Gastroesophageal sphincter (tissue), 4 donors: Measurements from ENCODE around the gene GORAB. TPM values are rescaled to one million over a fixed set of nuclear protein-coding genes. Genes with fewer than 3 reads are reported as not detected.

Source experiments
- ATAC-seq: fragments of 150-250 bp; one replicate; pipeline ENCODE4 v1.9.1; 2016; ENCODE audit warnings: mild to moderate bottlenecking, moderate library complexity
- H3K27ac ChIP-seq, 4 donors: fragments of 200-600 bp; sonication (generic) in 3 of 4; 1 replicate in 3 of 4; 2 replicates in 1 of 4; pipeline ENCODE4 v1.5.1; 2016 to 2019
- H3K27me3 ChIP-seq: fragments of 200-600 bp; sonication (generic); one replicate; pipeline ENCODE4 v1.5.1; 2019
- H3K36me3 ChIP-seq, 2 donors: fragments of 200-600 bp; sonication (generic); one replicate each; pipeline ENCODE4 v1.5.1; 2019; ENCODE audit warnings: control low read depth in 1 of 2
- H3K4me1 ChIP-seq, 3 donors: fragments of 200-600 bp; sonication (generic); 1 replicate in 2 of 3; 2 replicates in 1 of 3; pipeline ENCODE4 v1.5.1; 2016 to 2019; ENCODE audit warnings: control low read depth in 2 of 3
- H3K4me3 ChIP-seq, 2 donors: fragments of 200-600 bp; sonication (generic); one replicate each; pipeline ENCODE4 v1.5.1; 2019; ENCODE audit warnings: mild to moderate bottlenecking in 1 of 2, moderate library complexity in 1 of 2
- H3K9me3 ChIP-seq, 3 donors: fragments of 200-600 bp; sonication (generic); one replicate each; pipeline ENCODE4 v1.5.1; 2017 to 2019; ENCODE audit warnings: control low read depth in 2 of 3
- EP300 ChIP-seq: sonication (generic); formaldehyde crosslinking; IDR thresholded peaks from one replicate; pipeline ENCODE4 v1.6.1; 2017; ENCODE audit warnings: antibody characterized with exemption, mild to moderate bottlenecking
- POLR2A ChIP-seq, 2 donors: fragments of 450-650 bp; IDR thresholded peaks; one replicate each; pipeline ENCODE4 v1.6.1; 2017; ENCODE audit warnings: antibody characterized with exemption in 2 of 2, mild to moderate bottlenecking in 2 of 2, moderate library complexity in 1 of 2
- POLR2AphosphoS5 ChIP-seq: sonication (generic); formaldehyde crosslinking; IDR thresholded peaks from one replicate; pipeline ENCODE4 v1.6.1; 2017; ENCODE audit warnings: antibody characterized with exemption
- WGBS, 2 donors: methylation state at CpG; one replicate each; pipeline ENCODE4 v1.1.5; 2018; ENCODE audit warnings: low coverage in 1 of 2; 5-methylcytosine and 5-hydroxymethylcytosine counted together
- total RNA-seq, 4 donors: library from RNA; depleted of rRNA; stranded (reverse); fragments of >200 nt; gene quantifications; one replicate each; pipeline ENCODE4 v1.1.0, GENCODE V29; 2016
- TF ChIP-seq, protein P1 (sequence below), 4 experiments: fragments of 200-600 bp in 2 of 4; fragments of 450-650 bp in 2 of 4; sonication (generic) in 1 of 4; IDR thresholded peaks; one replicate each; pipeline ENCODE4 v1.5.1; 2017 to 2019; ENCODE audit warnings: antibody characterized with exemption in 4 of 4, mild to moderate bottlenecking in 2 of 4, moderate library complexity in 2 of 4

The GORAB gene
- total RNA-seq, 4 donors from 2014 or later: 5.9 to 18.0 (median 8.8) TPM

DNA sequence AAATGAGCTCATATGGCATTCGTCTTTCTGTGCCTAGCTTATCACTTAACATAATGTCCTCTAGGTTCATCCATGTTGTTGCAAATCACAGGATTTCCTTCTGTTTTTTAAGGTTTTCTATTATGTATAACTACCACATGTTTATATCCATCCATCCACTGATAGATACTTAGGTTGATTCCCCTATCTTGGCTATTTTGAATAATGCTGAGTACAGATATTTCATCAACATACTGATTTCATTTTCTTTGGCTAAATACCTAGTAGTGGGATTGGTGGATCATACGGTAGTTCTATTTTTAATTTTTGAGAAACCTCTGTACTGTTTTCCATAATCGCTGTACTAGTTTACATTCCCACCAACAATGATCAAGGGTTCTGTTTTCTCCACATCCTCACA, 45.0 kb downstream of the GORAB start:
- Histone ChIP-seq H3K9me3 (peaks cover 0 to 2% (median 0%) of the 10 kb centered on the region in 3 donors), H3K27ac (no peak overlapping the region), H3K4me1 (no peaks in the 10 kb centered on the region), H3K36me3 (no peaks in the 10 kb centered on the region), H3K4me3 (no peak overlapping the region), H3K27me3 (no peaks in the 10 kb centered on the region)
- 83 to 85% methylated on average over 1 to 3 of the region's 3 CpGs for WGBS, 2 donors
- no peak for ATAC-seq
- TF ChIP-seq POLR2A (IDR thresholded peaks at IDR 0.05) (no peak), POLR2AphosphoS5 (no peak), EP300 (no peak)
- TF ChIP-seq, protein P1, sequence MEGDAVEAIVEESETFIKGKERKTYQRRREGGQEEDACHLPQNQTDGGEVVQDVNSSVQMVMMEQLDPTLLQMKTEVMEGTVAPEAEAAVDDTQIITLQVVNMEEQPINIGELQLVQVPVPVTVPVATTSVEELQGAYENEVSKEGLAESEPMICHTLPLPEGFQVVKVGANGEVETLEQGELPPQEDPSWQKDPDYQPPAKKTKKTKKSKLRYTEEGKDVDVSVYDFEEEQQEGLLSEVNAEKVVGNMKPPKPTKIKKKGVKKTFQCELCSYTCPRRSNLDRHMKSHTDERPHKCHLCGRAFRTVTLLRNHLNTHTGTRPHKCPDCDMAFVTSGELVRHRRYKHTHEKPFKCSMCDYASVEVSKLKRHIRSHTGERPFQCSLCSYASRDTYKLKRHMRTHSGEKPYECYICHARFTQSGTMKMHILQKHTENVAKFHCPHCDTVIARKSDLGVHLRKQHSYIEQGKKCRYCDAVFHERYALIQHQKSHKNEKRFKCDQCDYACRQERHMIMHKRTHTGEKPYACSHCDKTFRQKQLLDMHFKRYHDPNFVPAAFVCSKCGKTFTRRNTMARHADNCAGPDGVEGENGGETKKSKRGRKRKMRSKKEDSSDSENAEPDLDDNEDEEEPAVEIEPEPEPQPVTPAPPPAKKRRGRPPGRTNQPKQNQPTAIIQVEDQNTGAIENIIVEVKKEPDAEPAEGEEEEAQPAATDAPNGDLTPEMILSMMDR (IDR thresholded peaks at IDR 0.05): no peak

DNA sequence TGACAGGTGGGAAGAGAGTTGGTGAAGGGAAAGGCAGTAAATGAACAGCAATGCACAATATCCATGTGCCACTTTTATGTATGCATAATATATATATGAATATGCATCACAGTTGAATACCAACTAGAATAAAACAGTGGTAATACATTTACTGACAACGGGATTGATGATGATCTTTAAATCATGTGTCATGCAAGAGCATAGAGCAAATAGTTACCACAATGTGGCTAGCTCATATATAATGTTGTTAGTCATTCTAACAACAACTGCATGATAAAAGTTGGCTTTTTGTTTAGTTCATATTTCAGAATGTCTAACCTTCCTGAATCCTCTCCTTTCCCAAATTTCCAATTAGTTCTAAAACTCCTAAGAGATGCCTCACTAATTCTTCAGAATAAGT, 46.4 kb downstream of the GORAB start:
- Histone ChIP-seq H3K27me3 (no peaks in the 10 kb centered on the region), H3K4me3 (no peak overlapping the region), H3K9me3 (no peaks in the 10 kb centered on the region), H3K4me1 (no peaks in the 10 kb centered on the region), H3K36me3 (no peaks in the 10 kb centered on the region), H3K27ac (no peak overlapping the region)
- TF ChIP-seq, protein P1 (IDR thresholded peaks at IDR 0.05): no peak
- TF ChIP-seq EP300 (no peak), POLR2AphosphoS5 (no peak), POLR2A (IDR thresholded peaks at IDR 0.05) (no peak)
- ATAC-seq: no peak
- WGBS, 2 donors: 74 to 100% methylated on average over 1 of the region's 1 CpG

DNA sequence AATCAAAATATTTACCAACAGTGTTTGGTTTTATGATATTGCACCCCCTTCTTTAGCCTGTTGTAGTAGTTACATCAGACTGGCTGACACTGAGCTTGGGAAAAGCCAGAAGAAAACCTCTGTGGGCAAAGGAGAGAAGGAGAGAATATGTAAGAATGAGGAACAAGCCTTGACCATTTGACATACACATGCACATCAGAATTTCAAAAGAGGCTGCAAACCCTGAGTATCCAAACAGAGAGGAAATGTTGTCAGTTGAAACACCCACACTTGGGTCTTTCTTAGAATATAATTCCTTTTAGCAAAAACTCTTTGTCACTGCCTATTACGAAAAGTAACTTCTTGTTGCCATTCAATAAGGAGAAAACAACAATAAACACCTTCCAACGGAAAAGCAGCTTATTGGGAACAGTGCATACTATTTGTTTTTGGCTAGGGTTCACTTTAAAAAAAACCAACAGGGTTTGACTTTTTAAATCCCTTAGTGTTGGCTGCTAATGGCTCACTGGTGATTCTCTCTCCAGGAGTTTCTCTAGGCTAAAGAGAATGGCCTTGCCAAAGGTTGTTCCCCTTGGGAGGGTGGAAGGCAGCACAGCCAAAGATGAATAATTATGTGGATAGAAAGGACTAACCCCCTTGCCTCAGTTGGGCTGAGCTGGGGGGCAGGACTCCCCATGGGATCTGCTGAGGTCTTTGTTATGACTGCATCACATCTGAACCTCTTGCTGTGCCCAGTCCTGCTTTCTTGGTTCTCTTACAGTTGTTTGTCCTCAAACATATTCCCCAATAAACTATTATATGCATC, 48.9 kb downstream of the GORAB start:
- 41 to 58% methylated on average over 2 of the region's 2 CpGs for WGBS, 2 donors

DNA sequence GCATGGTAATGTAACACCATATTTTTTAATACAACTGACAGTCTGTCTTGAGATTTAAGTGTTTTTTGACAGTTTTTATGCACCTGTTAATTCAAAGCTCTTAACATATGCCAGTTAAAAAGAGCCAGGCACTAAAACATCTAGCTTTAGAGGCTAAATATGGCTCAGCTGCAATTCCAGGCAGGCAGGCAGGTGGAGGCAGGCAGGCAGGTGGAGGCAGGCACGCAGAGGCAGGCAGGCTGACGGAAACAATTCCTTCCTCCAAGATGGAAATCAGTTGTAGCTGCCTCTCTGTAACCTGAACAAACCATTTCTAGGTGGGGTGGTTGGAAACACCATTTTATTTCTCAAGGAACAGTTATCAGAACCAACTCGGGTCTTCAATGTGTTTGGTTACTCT, 51.2 kb downstream of the GORAB start:
- no peaks in the 10 kb centered on the region for H3K27me3 ChIP-seq
- no peak for TF ChIP-seq POLR2A (IDR thresholded peaks at IDR 0.05)
- TF ChIP-seq, protein P1 (IDR thresholded peaks at IDR 0.05): no peak
- TF ChIP-seq POLR2AphosphoS5: no peak
- TF ChIP-seq EP300: no peak
- ATAC-seq: no peak
- H3K9me3 ChIP-seq: no peaks in the 10 kb centered on the region
- H3K4me3 ChIP-seq: no peak overlapping the region
- H3K36me3 ChIP-seq: no peaks in the 10 kb centered on the region
- H3K27ac ChIP-seq: no peak overlapping the region
- 93 to 100% methylated on average over 1 to 3 of the region's 3 CpGs for WGBS, 2 donors
- H3K4me1 ChIP-seq: peaks cover 0 to 8% (median 0%) of the 10 kb centered on the region in 3 donors

More for the DNA sequence above, 48.9 kb downstream of the GORAB start:
- no peak overlapping the region for H3K4me3 ChIP-seq
- no peak overlapping the region for H3K27ac ChIP-seq
- H3K9me3 ChIP-seq: no peaks in the 10 kb centered on the region
- no peaks in the 10 kb centered on the region for H3K27me3 ChIP-seq
- H3K36me3 ChIP-seq: no peaks in the 10 kb centered on the region
- no peak for ATAC-seq
- H3K4me1 ChIP-seq: no peaks in the 10 kb centered on the region
- TF ChIP-seq, protein P1 (IDR thresholded peaks at IDR 0.05): no peak
- no peak for TF ChIP-seq EP300
- TF ChIP-seq POLR2A (IDR thresholded peaks at IDR 0.05): no peak
- TF ChIP-seq POLR2AphosphoS5: no peak
